IMR-90 (cell line): ENCODE measurements around the gene NUP98. TPM values are rescaled to one million over a fixed set of nuclear protein-coding genes. Genes with fewer than 3 reads are reported as not detected.

Source experiments
- ATAC-seq: fragments of 200-7000 bp; cut with Tn5 transposase; 2 replicates; pipeline ENCODE4 v1.9.1; 2020; ENCODE audit warnings: low read depth, mild to moderate bottlenecking, moderate library complexity
- BruUV-seq: library from RNA; stranded (reverse); fragments of 400-500 nt; replicated peaks from 2 replicates; lab custom pipeline; 2021; lab: Mats Ljungman, UMichigan
- CTCF ChIA-PET: fragments of 300-600 bp; formaldehyde crosslinking; extraction: SDS; loops from one replicate; lab custom pipeline; 2021; ENCODE audit warnings: antibody characterized with exemption; lab: Yijun Ruan, JAX
- POLR2A ChIA-PET: fragments of 300-600 bp; sonication (Branson Sonifier 250); formaldehyde crosslinking; loops from one replicate; lab custom pipeline; 2022; ENCODE audit warnings: antibody characterized with exemption; ENCODE audit not compliant: unreplicated experiment; lab: Charles Lee
- DNase-seq: peaks from one replicate; pipeline ENCODE4 v3.0.0; 2013
- H2AFZ ChIP-seq: replicated peaks from 2 replicates; pipeline ENCODE3; 2013; ENCODE audit warnings: low read length, mild to moderate bottlenecking; ENCODE audit not compliant: poor library complexity
- H2AK5ac ChIP-seq: 2 replicates; pipeline ENCODE4 v1.6.1; 2013; ENCODE audit warnings: low read depth, low read length, inconsistent platforms
- H2AK9ac ChIP-seq: replicated peaks from 2 replicates; pipeline ENCODE3; 2013; ENCODE audit warnings: mild to moderate bottlenecking, low read depth, low read length, moderate library complexity; ENCODE audit not compliant: poor library complexity
- H2BK120ac ChIP-seq: 2 replicates; pipeline ENCODE4 v1.6.1; 2013; ENCODE audit warnings: low read depth, low read length, inconsistent platforms
- H2BK15ac ChIP-seq: 3 replicates; pipeline ENCODE4 v1.6.1; 2013; ENCODE audit warnings: low read depth, low read length, inconsistent platforms
- H2BK20ac ChIP-seq: 2 replicates; pipeline ENCODE4 v1.6.1; 2013; ENCODE audit warnings: low read depth, mild to moderate bottlenecking, inconsistent platforms, low read length, moderate library complexity
- H2BK5ac ChIP-seq: 2 replicates; pipeline ENCODE4 v1.6.1; 2013; ENCODE audit warnings: mild to moderate bottlenecking, low read depth, low read length, inconsistent platforms; ENCODE audit not compliant: poor library complexity, severe bottlenecking
- H3K14ac ChIP-seq: replicated peaks from 2 replicates; pipeline ENCODE4 v1.6.1; 2013; ENCODE audit warnings: low read depth, low read length, inconsistent platforms
- H3K18ac ChIP-seq: 2 replicates; pipeline ENCODE4 v1.6.1; 2013; ENCODE audit warnings: low read depth, low read length, control low read depth
- H3K23ac ChIP-seq: 2 replicates; pipeline ENCODE4 v1.6.1; 2013; ENCODE audit warnings: low read depth, low read length, inconsistent platforms
- H3K27ac ChIP-seq: 2 replicates; pipeline ENCODE4 v1.5.1; 2013; ENCODE audit warnings: mild to moderate bottlenecking, control low read depth, low read length; ENCODE audit not compliant: insufficient read depth
- H3K27me3 ChIP-seq: 2 replicates; pipeline ENCODE4 v1.6.1; 2013; ENCODE audit warnings: low read length; ENCODE audit not compliant: control insufficient read depth, insufficient read depth
- H3K36me3 ChIP-seq: 2 replicates; pipeline ENCODE4 v1.6.1; 2013; ENCODE audit warnings: low read length, mixed read lengths; ENCODE audit not compliant: control insufficient read depth, insufficient read depth
- H3K4ac ChIP-seq: 2 replicates; pipeline ENCODE4 v1.6.1; 2013; ENCODE audit warnings: low read depth, low read length, inconsistent platforms
- H3K4me1 ChIP-seq: 2 replicates; pipeline ENCODE4 v1.6.1; 2013; ENCODE audit warnings: low read length, mixed read lengths; ENCODE audit not compliant: control insufficient read depth, insufficient read depth
- H3K4me2 ChIP-seq: 2 replicates; pipeline ENCODE4 v1.6.1; 2013; ENCODE audit warnings: low read depth, mild to moderate bottlenecking, control low read depth, low read length, moderate library complexity
- H3K4me3 ChIP-seq: 2 replicates; pipeline ENCODE4 v1.5.1; 2013; ENCODE audit warnings: low read depth, mild to moderate bottlenecking, control low read depth, low read length, moderate library complexity; ENCODE audit not compliant: insufficient read depth
- H3K56ac ChIP-seq: 2 replicates; pipeline ENCODE4 v1.6.1; 2013; ENCODE audit warnings: low read length, inconsistent platforms; ENCODE audit not compliant: insufficient read depth; ENCODE audit errors: extremely low read depth
- H3K79me1 ChIP-seq, 2 experiments: 2 replicates each; pipeline ENCODE4 v1.6.1; 2013; ENCODE audit warnings: low read length in 2 of 2, inconsistent platforms in 1 of 2, low read depth in 1 of 2
- H3K9ac ChIP-seq: 2 replicates; pipeline ENCODE4 v1.6.1; 2013; ENCODE audit warnings: low read depth, low read length, control low read depth
- H3K9me1 ChIP-seq: 2 replicates; pipeline ENCODE4 v1.6.1; 2013; ENCODE audit warnings: low read length, inconsistent platforms; ENCODE audit not compliant: insufficient read depth
- H3K9me3 ChIP-seq: 2 replicates; pipeline ENCODE4 v1.6.1; 2013; ENCODE audit warnings: low read length; ENCODE audit not compliant: control insufficient read depth, insufficient read depth
- H4K20me1 ChIP-seq: 2 replicates; pipeline ENCODE4 v1.6.1; 2013; ENCODE audit warnings: low read length, inconsistent platforms; ENCODE audit not compliant: insufficient read depth
- H4K5ac ChIP-seq: 2 replicates; pipeline ENCODE4 v1.6.1; 2013; ENCODE audit warnings: mild to moderate bottlenecking, low read depth, low read length, control low read depth
- H4K8ac ChIP-seq, 2 experiments: 2 replicates each; pipeline ENCODE4 v1.6.1; 2013; ENCODE audit warnings: low read depth in 2 of 2, low read length in 2 of 2, control low read depth in 1 of 2, inconsistent platforms in 1 of 2
- H4K91ac ChIP-seq: 2 replicates; pipeline ENCODE4 v1.6.1; 2013; ENCODE audit warnings: low read depth, low read length, inconsistent platforms; ENCODE audit not compliant: insufficient read depth
- BHLHE40 ChIP-seq: fragments of 150-350 bp; IDR thresholded peaks from 2 replicates; pipeline ENCODE4 v1.6.1; 2016; ENCODE audit warnings: mild to moderate bottlenecking, low read depth, low read length
- CEBPB ChIP-seq: IDR thresholded peaks from 2 replicates; pipeline ENCODE4 v1.6.1; 2012; ENCODE audit warnings: low read depth, low read length, improper control_type of control experiment
- CHD1 ChIP-seq: IDR thresholded peaks from 2 replicates; pipeline ENCODE4 v1.6.1; 2012; ENCODE audit warnings: low read depth, low read length, improper control_type of control experiment
- CTCF ChIP-seq: conservative IDR thresholded peaks from 2 replicates; pipeline ENCODE4 v1.5.1; 2012; ENCODE audit warnings: mild to moderate bottlenecking, low read depth, low read length, improper control_type of control experiment
- ELK1 ChIP-seq: fragments of 150-350 bp; IDR thresholded peaks from 2 replicates; pipeline ENCODE4 v1.6.1; 2016; ENCODE audit warnings: low read depth, mild to moderate bottlenecking, low read length, moderate library complexity, borderline replicate concordance
- FOS ChIP-seq: fragments of 150-350 bp; IDR thresholded peaks from 2 replicates; pipeline ENCODE4 v1.6.1; 2016; ENCODE audit warnings: low read depth, low read length
- MAFK ChIP-seq: IDR thresholded peaks from 2 replicates; pipeline ENCODE4 v1.6.1; 2012; ENCODE audit warnings: low read depth, low read length, improper control_type of control experiment
- MAZ ChIP-seq: IDR thresholded peaks from 2 replicates; pipeline ENCODE4 v1.6.1; 2012; ENCODE audit warnings: low read depth, mild to moderate bottlenecking, low read length, improper control_type of control experiment, moderate library complexity, borderline replicate concordance
- MXI1 ChIP-seq: IDR thresholded peaks from 2 replicates; pipeline ENCODE4 v1.6.1; 2012; ENCODE audit warnings: low read depth, mild to moderate bottlenecking, low read length, moderate library complexity, borderline replicate concordance
- NFE2L2 ChIP-seq: fragments of 150-350 bp; IDR thresholded peaks from 2 replicates; pipeline ENCODE4 v1.6.1; 2016; ENCODE audit warnings: low read depth, mild to moderate bottlenecking, low read length
- POLR2A ChIP-seq: IDR thresholded peaks from 2 replicates; pipeline ENCODE4 v1.6.1; 2012; ENCODE audit warnings: mild to moderate bottlenecking, low read depth, low read length
- RAD21 ChIP-seq: IDR thresholded peaks from 2 replicates; pipeline ENCODE4 v1.6.1; 2012; ENCODE audit warnings: low read length, improper control_type of control experiment
- RCOR1 ChIP-seq: IDR thresholded peaks from 2 replicates; pipeline ENCODE4 v1.6.1; 2012; ENCODE audit warnings: mild to moderate bottlenecking, low read length, improper control_type of control experiment; ENCODE audit not compliant: insufficient replicate concordance
- RFX5 ChIP-seq: IDR thresholded peaks from 2 replicates; pipeline ENCODE4 v1.8.0; 2012; ENCODE audit warnings: low read depth, mild to moderate bottlenecking, low read length, moderate library complexity
- SMC3 ChIP-seq: fragments of 150-350 bp; IDR thresholded peaks from 2 replicates; pipeline ENCODE4 v1.6.1; 2016; ENCODE audit warnings: low read depth, mild to moderate bottlenecking, antibody characterized with exemption, low read length, moderate library complexity
- USF2 ChIP-seq: fragments of 150-350 bp; IDR thresholded peaks from 2 replicates; pipeline ENCODE4 v1.6.1; 2017; ENCODE audit warnings: mild to moderate bottlenecking, antibody characterized with exemption, low read length, low read depth
- WGBS, 2 experiments: methylation state at CpG; one replicate each; pipeline versions ENCODE4 v1.1.5 to v1.1.7; 2013; ENCODE audit warnings: missing lambda C conversion rate in 2 of 2; ENCODE audit not compliant: insufficient read length in 1 of 2; ENCODE audit errors: extremely low coverage in 2 of 2; 5-methylcytosine and 5-hydroxymethylcytosine counted together
- dilution Hi-C: fragments of 300-500 bp; cut with HindIII; formaldehyde crosslinking; loops from one replicate; pipeline ENCODE4 v1.14.3; 2018; ENCODE audit warnings: low sequenced_read_pairs; ENCODE audit not compliant: unreplicated experiment
- in situ Hi-C: fragments of 300-500 bp; cut with MboI; formaldehyde crosslinking; loops from 3 replicates; pipeline ENCODE4 v1.14.3; 2019; ENCODE audit warnings: low sequenced_read_pairs, inconsistent platforms, mixed read lengths
- intact Hi-C: fragments of 100-400 bp; cut with micrococcal nuclease; formaldehyde crosslinking; loops from 2 replicates; pipeline ENCODE4 v1.10.0; 2022
- polyA plus RNA-seq, 3 experiments: library from polyadenylated mRNA; depleted of rRNA; stranded (reverse); fragments of >200 nt; gene quantifications; 2 replicates each; pipeline ENCODE4 v1.2.3, GENCODE V29; 2012; ENCODE audit warnings: low replicate concordance in 1 of 3
- total RNA-seq: library from RNA; depleted of rRNA; stranded (reverse); fragments of >200 nt; gene quantifications from 2 replicates; pipeline ENCODE4 v1.2.3, GENCODE V29; 2012

NUP98 gene
- total and polyA plus RNA-seq, 2 of the 4 experiments (the other 2 are of a cell fraction) = 103 to 138 TPM

GRCh38 chr11:3737386-3737933 is 59.9 kb downstream of the NUP98 start:
- in situ Hi-C loops (no loop called here), dilution Hi-C loops (no loop called here), intact Hi-C loops (no loop called here)
- Histone ChIP-seq H2AK5ac (no peak overlapping the region), H2AK9ac (no peak overlapping the region), H3K36me3 (peaks cover 40% of the 10 kb centered on the region), H2BK20ac (no peak overlapping the region), H3K9ac (no peak overlapping the region), H3K56ac (no peak overlapping the region), H2BK120ac (no peak overlapping the region), H4K20me1 (no peaks in the 10 kb centered on the region), H4K91ac (no peak overlapping the region), H3K4me1 (no peaks in the 10 kb centered on the region), H3K4me2 (no peak overlapping the region), H3K27ac (no peak overlapping the region), H4K8ac (no peak overlapping the region), H3K9me1 (no peaks in the 10 kb centered on the region; the same call in 1 of the 2 replicates), H3K4ac (no peak overlapping the region), H3K14ac (no peak overlapping the region), H3K18ac (no peak overlapping the region), H3K4me3 (no peak overlapping the region), H2BK15ac (no peak overlapping the region), H3K79me1 (peaks cover 23 to 50% of the 10 kb centered on the region in 2 experiments), H2AFZ (no peak overlapping the region), H2BK5ac (no peak overlapping the region), H4K5ac (no peak overlapping the region), H3K23ac (no peak overlapping the region), H3K27me3 (no peaks in the 10 kb centered on the region), H3K9me3 (no peaks in the 10 kb centered on the region)
- DNase-seq (no peak), ATAC-seq (no peak)
- 60% methylated on average over 1 of the region's 11 CpGs; no CpG with 5 or more reads in 1 of the 2 experiments for WGBS, 2 experiments
- POLR2A ChIA-PET = no interaction called here
- CTCF ChIA-PET = no interaction called here
- TF ChIP-seq ELK1 (no peak), FOS (no peak), CEBPB (no peak), CHD1 (no peak), POLR2A (no peak), MAZ (no peak), BHLHE40 (no peak), MAFK (no peak), USF2 (no peak), SMC3 (no peak), MXI1 (no peak), RFX5 (no peak), NFE2L2 (no peak), CTCF (no peak), RCOR1 (no peak), RAD21 (no peak)
- BruUV-seq = no TSS peak
